Stimulated activated CD8-positive, alpha-beta memory T cell treated with anti-CD3 and anti-CD28 coated beads, Interleukin-7, amount 100 ng/mL, for 48 hours (primary cell): Measurements from ENCODE around the gene GOLGA6A.
"Not testable (repeated sequence)": the region's sequence is repeated elsewhere in the genome, so short reads cannot be mapped to it uniquely, and the experiment has no call there.

Experiments used
- DNase-seq, 2 donors: peaks; one replicate each; pipeline ENCODE4 v3.0.0-alpha.2; 2020; ENCODE audit warnings: low read depth in 1 of 2; ENCODE audit errors: extremely low read depth in 1 of 2

The GOLGA6A gene

DNA sequence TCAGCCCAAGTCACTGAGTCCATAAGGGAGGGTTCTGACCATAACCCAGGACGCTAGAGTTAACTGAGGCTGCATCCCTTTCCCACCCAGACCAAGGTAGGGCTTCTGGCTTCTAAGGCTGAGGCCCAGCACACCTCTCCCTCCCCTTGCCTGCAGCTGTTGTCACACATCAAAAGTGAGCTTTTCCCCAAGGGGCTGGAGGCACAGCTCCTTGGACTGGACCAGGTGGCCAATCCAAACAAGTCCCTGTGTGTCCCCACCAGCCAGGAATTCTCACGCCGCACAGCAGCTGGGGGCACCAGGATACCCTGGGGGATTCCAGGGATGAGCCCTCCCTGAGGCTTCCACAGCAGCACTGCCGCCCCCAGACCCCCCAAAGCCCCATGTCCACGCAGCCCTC is 25.8 kb upstream of the GOLGA6A start:
- DNase-seq: no peak

DNA sequence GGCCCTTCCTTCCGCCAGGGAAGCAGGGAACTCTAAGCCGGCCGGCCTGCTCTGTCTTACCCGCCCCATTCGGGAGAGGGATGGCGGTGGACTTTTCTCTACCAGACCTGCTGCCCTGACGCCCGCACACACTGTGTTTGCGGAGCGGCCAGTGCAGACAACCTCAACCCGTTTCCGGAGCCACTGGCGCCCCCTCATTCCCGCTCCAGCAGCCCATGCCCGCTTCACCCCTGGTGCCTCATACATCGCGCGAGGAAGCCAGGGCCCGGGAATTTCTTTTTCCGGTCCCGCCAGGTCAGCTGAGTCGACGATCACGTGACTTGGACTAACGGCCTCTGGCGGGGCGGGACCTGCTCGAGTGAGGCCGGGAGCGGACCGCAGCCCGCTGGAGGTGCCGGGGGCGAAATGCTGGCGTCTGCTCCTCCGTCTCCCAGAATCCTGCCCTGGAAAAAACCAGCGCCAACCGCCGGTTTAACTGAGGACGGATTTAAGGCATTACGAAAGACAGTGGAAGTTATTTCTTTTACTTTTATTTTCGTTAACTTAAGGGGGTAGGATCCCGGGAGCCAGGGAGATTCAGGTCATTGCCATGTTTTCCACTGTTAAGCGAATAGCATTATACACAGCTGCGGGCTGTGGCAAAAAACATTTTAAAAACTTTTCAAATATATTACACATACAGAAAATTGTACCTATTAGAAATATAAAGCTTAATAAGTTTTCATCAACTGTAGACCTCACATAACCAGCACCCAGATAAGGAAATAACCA is 17.8 kb upstream of the GOLGA6A start:
- DNase-seq: peak; percentile 73

DNA sequence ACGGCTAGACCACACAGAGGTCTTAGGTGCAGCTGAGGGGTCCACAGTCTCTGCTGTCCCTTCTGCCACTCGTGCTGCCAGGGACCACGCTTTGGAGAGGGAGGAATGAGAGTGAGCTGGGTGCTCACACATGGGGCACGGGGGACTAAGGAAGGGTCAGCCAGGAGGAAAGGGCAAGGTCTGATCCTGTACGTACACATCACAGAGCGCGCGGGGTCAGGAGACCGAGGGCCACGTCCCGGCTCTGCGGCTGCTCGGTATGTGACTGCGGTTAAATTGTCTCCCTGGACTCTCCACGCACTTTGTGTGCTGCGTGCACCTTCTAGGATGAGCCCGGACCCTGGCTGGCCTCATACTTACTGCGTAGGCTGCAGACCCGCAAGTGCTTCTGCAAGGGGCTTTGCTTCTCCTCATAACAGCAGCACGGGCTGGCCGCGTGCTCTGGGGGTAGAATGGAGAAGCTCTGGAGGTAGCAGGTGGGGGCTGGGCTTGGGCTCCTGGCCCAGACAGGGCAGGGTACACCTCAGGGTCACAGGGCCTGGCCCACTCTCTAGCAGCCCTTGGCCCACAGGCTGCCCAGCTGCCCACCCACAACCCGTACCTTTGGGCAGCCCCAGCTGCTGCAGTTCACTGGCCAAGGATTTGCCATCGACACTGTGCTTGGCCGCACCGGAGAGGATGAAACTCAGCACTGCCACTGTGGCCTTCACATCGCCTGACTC is 14.6 kb upstream of the GOLGA6A start:
- DNase-seq: not testable (repeated sequence)

DNA sequence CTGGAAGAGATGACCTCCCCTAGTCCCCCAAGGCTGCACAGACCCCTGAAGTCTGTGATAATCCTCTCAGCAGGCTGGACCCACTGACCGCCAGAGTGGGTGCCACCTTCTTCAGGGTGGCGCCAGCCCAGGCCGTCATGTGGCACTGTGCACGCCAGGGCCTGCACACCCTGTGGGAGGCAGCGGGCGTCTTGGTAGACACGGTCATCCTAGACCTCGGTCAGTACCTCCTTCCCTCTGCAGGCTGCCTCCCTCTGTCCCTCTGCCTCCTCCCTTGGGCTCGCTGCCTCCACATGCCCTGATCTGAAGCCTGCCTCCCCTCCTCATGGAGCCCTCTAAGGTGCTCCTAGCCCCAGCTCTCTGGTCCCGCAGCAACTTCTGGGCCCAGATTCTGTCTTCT is 13.3 kb upstream of the GOLGA6A start:
- not testable (repeated sequence) for DNase-seq

DNA sequence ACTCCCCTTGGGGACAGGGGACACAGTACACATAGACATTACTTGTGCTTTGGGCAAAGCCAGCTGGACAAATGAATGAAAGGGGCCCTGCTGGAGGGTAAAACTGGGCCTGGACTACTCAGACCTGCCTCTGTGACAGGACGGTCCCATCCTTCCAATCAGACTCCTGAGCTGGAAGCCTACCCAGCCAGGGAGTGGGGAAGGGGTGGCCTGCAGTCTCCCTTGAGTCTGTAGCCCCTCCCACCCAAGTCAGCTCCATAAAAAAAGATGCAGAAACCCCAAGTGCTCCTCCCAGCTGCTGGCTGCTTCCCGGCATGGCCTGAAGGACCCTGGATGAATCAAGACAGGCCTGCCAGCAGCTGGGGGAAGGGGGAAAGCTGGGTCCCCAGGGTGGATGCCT is 12.2 kb upstream of the GOLGA6A start:
- not testable (repeated sequence) for DNase-seq

DNA sequence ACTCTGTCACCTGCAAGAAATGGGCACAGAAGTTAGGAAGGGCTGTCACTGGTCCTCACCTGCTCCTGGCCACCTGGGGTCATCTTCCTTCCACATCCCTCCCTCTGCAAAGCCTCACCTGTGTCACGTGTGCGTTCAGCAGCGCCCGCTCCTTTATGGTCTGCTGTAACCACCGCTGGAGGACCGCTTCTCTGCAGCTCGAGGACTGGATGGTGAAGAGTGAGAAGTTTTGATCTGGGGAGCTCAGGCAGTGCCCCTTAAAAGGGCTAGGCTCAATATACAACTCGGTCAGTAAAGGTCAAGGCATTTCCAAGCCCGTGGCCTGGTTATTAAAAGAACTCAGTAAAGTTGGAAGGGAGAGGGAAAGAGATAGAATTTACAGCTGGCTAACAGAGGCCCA is 6.6 kb downstream of the GOLGA6A start:
- not testable (repeated sequence) for DNase-seq

DNA sequence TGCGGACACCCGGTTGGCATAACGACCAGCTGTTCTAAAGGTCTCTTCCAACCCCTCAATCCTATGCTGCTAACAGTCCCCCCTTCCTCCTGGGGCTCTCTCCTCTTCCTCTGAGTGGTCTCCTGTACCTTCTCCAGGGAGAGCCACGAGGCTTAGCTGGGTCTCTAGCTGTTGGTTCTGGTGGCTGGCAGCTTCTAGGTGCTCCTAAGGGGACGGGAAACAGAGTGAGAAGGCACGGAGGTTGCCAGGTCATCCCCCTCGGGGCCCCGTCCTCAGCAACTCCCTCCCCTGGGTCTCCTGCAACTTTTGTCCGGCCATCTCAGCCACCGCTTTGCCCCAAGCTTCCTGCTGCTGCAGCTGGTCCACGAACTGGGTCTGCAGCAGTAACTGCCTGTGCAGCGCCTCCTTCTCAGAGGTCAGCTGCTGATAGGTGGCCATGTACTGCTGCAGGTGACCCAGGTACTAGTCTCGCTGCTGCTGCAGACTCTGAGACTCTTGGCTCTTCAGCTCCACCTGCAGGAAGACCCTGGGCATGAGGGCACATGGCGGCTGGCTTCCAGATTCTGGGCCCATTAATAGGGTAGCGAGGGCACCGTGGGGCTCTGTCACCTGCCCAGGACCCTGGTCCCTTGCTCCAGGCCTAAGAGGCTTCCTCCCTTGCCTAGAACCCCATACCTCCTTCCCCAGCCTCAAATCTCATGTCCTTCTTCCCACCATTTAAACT is 9.6 kb downstream of the GOLGA6A start:
- not testable (repeated sequence) for DNase-seq

DNA sequence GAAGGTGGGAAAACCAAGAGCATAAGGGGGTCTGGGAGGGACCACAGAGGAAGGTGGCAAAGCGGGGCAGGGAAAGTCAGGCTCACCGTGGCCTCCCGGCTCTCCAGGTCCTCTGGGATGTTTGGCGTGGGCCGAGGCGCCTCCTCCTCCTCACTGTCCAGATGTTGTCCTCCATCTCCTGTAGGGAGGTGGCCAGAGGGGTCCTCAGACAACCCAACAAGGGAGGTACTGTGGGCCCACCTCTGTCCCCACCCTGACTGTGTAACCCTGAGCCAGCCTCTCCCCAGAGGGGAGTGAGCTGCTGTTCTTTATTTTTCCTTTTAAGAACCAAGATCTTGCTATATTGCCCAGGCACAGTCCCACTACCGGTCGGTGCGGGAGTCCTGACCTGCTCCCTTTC is 10.2 kb downstream of the GOLGA6A start:
- DNase-seq: not testable (repeated sequence)

DNA sequence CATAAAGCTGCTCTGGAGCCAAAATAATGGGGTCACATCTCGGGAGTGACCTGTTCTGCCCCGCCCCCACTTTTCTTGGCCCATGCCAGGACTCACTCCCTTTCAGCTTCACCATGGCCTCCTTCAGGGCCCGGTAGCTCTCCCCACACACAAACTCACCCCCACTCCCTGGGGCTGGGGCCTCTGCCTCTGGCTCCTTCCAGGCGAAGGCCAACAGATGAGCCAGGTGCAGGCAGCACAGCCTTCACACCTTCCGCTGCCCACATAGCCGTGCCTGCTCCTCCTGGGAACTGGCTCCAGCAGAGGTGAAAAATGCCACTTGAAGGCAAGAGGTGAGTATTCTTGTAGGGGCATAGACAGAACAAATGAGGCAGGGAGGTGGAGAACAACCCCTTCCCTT is 10.7 kb downstream of the GOLGA6A start:
- not testable (repeated sequence) for DNase-seq

DNA sequence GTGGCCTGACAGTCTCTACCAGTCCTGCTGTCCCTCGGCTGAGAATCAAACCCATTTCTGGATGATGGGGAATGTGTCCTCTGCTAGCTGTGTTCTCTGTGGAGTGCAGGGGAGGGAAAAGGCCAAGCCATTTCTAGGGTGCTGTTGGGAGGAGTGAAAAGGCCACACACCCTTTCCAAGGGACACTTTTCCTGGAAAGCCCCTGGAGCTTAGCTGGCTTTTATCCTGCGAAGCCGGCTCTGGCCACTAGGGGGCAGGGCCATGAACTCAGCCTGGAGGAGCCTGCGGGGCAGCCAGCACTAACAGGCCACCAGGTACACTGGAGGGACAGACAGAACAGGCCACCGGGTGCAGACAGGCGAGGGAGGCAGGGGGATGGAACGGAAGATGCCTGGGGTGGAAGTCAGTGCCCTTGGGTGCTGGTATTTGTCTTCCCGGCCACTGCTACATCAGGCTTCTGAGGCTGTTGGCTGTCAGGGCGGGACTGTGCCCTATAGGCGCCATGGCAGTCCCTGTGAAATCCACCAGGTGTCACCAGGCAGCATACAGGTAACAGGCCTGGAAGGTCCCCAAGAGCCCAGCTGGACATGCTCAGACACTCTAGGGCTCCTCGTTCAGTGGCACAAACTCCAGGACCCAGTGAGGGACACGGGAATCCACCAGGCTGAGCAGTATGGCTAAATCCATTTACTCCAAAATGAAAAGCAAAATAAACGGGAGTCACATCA is 16.5 kb downstream of the GOLGA6A start:
- not testable (repeated sequence) for DNase-seq

DNA sequence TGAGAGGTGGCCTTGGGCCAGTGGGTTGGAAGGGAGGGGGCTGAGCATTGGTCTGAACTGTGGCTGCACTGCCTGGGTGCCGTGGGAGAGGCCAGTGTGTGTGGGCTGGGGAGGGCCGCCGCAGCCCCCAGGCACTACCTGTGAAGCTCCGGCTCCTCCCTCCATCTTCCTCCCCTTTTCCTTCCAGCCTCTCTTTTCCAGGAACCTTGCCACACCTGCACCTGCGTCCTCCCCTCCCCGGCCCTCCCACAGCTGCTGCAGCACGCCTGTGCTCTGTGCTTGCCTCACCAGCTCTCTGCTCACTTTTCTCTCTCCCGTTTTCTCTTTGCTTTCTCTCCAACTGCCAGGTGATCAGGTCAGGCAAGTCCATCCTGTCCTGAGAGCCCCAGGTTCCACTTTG is 17.5 kb downstream of the GOLGA6A start:
- DNase-seq: not testable (repeated sequence)

DNA sequence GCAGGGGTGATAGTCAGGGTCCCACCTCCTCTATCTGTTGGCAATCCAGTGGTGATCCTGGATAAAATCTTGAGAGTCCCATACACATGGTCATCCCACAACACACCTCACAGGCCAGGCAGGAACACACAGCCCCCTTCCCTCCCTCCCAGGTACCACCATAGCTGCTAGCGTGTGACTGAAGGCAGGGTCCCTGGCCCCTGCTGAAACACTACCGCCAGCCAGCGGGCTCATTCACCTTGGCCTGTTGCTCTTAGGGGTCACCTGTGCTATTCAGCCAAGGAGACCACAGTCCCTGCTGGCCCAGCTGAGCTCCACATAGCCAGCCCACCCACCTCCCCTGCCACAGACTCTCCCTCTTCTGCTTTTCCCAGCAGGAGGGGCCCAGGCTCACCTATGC is 18.2 kb downstream of the GOLGA6A start:
- not testable (repeated sequence) for DNase-seq

DNA sequence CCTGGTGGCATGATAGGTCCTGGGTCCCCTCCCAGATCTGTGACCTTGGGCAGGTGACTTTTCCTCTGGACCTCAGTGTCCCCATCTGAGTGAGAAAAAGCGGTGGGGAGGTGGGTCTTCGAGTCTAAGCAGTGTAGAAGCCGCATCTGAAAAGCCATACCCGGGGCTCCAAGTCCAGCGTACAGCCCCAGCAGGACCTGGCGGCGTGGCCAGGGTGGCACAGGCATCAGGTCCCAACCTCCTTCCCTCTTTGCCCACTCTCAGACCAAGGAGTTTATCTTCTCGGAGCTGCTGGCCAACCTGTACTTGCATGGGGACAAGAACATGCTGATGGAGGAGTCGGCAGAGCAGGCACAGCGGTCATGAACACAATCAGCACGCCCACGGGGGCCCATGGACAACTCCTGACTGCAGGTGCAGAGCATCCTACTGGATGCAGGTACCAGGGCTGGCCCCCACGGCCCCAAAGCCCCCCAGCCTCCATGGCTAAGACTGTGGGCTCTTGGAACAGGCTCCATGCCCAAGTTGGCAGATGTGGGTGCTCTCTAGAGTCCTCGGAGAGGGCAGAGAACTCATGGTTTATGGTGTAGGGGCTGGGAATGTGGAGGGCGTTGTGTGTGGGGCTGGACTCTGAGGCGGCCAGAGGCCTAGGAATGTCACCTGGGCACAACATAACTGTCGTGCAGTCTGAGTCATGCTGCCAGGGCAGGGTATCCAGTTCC is 18.8 kb downstream of the GOLGA6A start:
- DNase-seq: not testable (repeated sequence)

DNA sequence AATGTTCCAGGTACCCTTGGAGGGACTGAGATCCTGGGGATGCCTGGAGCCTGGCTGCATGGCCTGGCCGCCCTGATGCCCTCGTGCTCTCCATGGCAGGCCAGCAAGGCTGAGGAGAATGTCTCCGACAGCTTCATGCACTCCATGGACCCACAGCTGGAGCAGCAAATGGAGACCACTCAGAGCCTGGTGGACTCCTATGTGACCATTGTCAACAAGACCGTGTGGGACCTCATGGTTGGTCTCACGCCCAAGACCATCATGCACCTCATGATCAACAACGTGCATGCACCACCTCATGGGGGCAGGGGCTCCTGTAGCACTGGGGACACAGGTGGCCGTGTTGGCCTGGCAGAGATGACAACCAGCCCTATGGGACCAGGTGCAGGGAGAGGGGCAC is 19.7 kb downstream of the GOLGA6A start:
- no peak for DNase-seq

DNA sequence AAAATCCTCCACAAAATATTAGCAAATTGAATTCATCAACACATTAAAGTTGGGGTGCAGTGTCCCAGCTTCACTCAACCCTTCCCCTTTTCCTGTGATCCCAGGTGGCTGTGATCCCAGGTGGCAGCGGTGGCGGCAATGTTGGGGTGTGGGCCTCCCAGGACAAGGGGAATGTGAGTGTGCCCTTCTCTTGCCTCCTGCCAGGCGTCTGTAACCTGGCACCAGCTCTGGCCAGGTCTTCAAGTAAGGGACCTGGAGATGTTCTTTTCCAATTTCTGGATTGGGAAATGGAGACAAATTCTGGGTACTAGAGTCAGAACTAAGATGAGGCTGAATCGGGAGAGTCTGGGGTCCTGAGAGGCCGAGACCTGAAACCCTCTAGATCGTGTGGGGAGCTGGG is 20.1 kb downstream of the GOLGA6A start:
- DNase-seq: no peak

DNA sequence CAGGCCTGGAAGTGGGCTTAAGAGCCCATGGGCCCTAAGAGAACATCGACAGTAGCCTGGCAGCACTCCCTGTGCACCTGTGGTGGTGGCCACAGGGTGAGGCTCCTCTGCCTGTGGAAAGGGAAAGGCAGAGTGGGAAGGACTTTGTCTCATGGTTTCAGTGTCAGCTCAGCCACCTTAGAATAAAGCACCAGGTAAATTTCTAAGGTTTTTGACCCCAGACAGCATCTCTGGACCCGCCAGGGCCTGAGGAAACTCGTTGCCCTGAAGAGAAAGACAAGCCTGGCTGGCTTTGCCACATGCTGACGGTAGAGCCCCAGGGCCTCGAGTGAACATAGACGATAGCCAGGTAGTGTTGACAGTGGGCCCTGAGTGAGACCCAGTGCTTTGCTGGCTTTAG is 22.1 kb downstream of the GOLGA6A start:
- DNase-seq: no peak

DNA sequence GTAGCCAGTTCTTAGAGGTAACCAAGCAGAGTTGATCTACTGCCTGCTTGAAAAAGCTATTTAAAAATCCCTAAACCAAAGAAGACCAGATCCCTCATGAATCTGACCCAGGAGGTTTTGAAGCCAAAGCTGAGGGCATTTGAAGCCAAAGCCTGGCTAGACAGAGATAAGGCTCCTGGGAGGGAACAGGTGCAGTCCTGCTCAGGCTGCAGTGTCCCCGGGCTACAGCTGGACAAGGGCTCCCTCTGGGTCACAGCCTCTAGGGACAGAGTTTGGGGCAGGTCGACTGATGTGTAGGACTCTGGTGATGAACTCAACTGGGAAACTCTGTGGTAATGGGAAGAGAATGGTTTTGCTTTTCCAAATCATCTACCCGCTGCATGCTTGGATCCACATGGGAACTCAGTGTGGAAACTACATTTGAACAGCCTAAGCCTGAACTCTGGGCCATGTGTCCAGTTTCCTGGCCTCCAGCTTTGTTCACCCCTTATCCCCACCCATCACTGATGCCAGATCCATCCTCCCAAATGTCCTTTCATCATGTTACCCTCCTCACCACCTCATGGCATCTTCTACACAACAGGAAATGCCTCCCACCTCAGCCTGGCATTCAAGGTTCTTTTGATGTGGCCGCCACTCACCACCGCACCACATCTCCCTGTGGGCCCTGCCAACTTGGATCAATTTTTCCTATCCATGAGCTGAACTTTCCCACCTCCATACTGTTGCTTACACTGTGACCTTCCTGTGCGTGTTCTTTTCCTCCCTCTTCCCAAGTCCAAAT is 23.1 kb downstream of the GOLGA6A start:
- DNase-seq: not testable (repeated sequence)

DNA sequence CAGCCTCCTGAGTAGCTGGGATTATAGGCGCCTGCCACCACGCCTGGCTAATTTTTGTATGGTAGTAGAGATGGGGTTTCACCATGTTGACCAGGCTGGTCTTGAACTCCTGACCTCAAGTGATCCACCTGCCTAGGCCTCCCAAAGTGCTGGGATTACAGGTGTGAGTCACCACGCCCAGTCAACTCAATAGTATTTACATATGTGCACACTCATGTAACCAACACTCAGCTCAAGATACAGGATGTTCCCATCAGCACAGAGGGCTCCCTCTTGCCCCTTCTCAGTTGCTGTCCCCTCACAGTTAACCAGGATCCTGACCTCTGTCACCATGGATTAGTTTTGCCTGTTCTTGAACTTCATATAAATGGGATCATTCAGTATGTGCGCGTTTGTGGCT is 26.0 kb downstream of the GOLGA6A start:
- DNase-seq: not testable (repeated sequence)

DNA sequence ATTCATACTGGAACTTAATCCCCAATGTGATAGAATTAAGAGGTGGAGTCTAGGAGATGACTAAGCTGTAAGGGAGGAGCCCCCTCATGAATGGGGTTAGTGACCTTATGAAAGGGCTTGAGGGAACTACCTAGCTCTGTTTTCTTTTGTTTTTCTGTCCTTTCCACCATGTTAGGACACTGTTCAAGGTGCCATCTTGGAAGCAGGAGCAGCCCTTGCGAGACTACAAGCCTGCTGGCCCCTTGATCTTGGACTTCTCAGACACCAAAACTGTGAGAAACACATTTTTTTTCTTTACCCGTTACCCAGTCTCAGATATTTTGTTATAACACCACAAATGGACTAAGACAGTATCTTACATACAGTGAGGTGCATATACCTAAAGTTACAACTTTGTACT is 26.5 kb downstream of the GOLGA6A start:
- DNase-seq: no peak
